MCF 10A (cell line): ENCODE measurements around the gene ATOH8. TPM values are rescaled to one million over a fixed set of nuclear protein-coding genes. Genes with fewer than 3 reads are reported as not detected.
A peak's percentile ranks its signal among the peaks of the same experiment; 100 is the strongest.

Source experiments
- BruUV-seq: library from RNA; stranded (reverse); fragments of 400-500 nt; replicated peaks from 2 replicates; lab custom pipeline; 2021; lab: Mats Ljungman, UMichigan
- CTCF ChIA-PET: fragments of 300-600 bp; sonication (Branson Sonifier 250); formaldehyde crosslinking; extraction: SDS; loops from one replicate; lab custom pipeline; 2021; ENCODE audit warnings: antibody characterized with exemption, inconsistent platforms; lab: Yijun Ruan, JAX
- POLR2A ChIA-PET: fragments of 300-600, 350-650 bp; sonication (Branson Sonifier 250); formaldehyde crosslinking; extraction: SDS; loops from one replicate; lab custom pipeline; 2020; ENCODE audit warnings: antibody characterized with exemption, inconsistent platforms; lab: Yijun Ruan, JAX
- DNase-seq: peaks from one replicate; pipeline ENCODE4 v3.0.0-alpha.2; 2018; ENCODE audit not compliant: unreplicated experiment
- H3K27ac Mint-ChIP-seq: one replicate; pipeline ENCODE4 v1.8.0; 2022; ENCODE audit warnings: mild to moderate bottlenecking, low read depth, mixed read lengths; ENCODE audit not compliant: unreplicated experiment
- H3K27me3 Mint-ChIP-seq: one replicate; pipeline ENCODE4 v1.8.0; 2022; ENCODE audit warnings: mixed read lengths; ENCODE audit not compliant: insufficient read depth, unreplicated experiment
- H3K36me3 Mint-ChIP-seq: one replicate; pipeline ENCODE4 v1.8.0; 2022; ENCODE audit warnings: mild to moderate bottlenecking, moderate library complexity, mixed read lengths; ENCODE audit not compliant: insufficient read depth, unreplicated experiment
- H3K4me1 Mint-ChIP-seq: one replicate; pipeline ENCODE4 v1.8.0; 2022; ENCODE audit warnings: mixed read lengths; ENCODE audit not compliant: insufficient read depth, unreplicated experiment
- H3K4me3 Mint-ChIP-seq: one replicate; pipeline ENCODE4 v1.8.0; 2022; ENCODE audit warnings: mild to moderate bottlenecking, moderate library complexity, mixed read lengths; ENCODE audit not compliant: unreplicated experiment
- H3K9me3 Mint-ChIP-seq: one replicate; pipeline ENCODE4 v1.8.0; 2022; ENCODE audit warnings: mixed read lengths; ENCODE audit not compliant: unreplicated experiment
- intact Hi-C: fragments of 100-400 bp; cut with micrococcal nuclease; formaldehyde crosslinking; loops from 2 replicates; pipeline ENCODE4 v1.14.1; 2022
- total RNA-seq: library from RNA; stranded (reverse); gene quantifications from 2 replicates; pipeline ENCODE4 v1.2.3, GENCODE V29; 2022
- TF ChIP-seq, protein P1 (sequence below): fragments of 200-600 bp; IDR thresholded peaks from one replicate; pipeline ENCODE4 v1.8.0; 2022; ENCODE audit warnings: antibody characterized with exemption, mild to moderate bottlenecking; ENCODE audit not compliant: unreplicated experiment

Gene ATOH8
- total RNA-seq, 1 experiment from 2014 or later, result 0.72 TPM

GRCh38 chr2:85792783-85793441 is 39.1 kb downstream of the ATOH8 start:
- peaks cover 16% of the 10 kb centered on the region for H3K4me1 Mint-ChIP-seq
- CTCF ChIA-PET, result interaction anchor here (0.6 to 1.2 kb wide), 4 partner anchors 9 to 156 kb away, joined by 3 to 4 read pairs (median 4); no protein-coding TSS in a partner anchor

GRCh38 chr2:85793584-85793983 is 39.8 kb downstream of the ATOH8 start:
- BruUV-seq, result no TSS peak

More at GRCh38 chr2:85792783-85793441, 39.1 kb downstream of the ATOH8 start:
- intact Hi-C loops, result no loop called here
- H3K9me3 Mint-ChIP-seq, result no peaks in the 10 kb centered on the region
- no peak overlapping the region for H3K27ac Mint-ChIP-seq
- POLR2A ChIA-PET, result interaction anchor here (0.7 to 1.6 kb wide), 3 partner anchors 17 to 50 kb away, joined by 3 to 8 read pairs (median 4); no protein-coding TSS in a partner anchor
- no peak overlapping the region for H3K4me3 Mint-ChIP-seq
- peaks cover 17% of the 10 kb centered on the region for H3K27me3 Mint-ChIP-seq
- BruUV-seq, result no TSS peak
- no peaks in the 10 kb centered on the region for H3K36me3 Mint-ChIP-seq
- TF ChIP-seq, protein P1, sequence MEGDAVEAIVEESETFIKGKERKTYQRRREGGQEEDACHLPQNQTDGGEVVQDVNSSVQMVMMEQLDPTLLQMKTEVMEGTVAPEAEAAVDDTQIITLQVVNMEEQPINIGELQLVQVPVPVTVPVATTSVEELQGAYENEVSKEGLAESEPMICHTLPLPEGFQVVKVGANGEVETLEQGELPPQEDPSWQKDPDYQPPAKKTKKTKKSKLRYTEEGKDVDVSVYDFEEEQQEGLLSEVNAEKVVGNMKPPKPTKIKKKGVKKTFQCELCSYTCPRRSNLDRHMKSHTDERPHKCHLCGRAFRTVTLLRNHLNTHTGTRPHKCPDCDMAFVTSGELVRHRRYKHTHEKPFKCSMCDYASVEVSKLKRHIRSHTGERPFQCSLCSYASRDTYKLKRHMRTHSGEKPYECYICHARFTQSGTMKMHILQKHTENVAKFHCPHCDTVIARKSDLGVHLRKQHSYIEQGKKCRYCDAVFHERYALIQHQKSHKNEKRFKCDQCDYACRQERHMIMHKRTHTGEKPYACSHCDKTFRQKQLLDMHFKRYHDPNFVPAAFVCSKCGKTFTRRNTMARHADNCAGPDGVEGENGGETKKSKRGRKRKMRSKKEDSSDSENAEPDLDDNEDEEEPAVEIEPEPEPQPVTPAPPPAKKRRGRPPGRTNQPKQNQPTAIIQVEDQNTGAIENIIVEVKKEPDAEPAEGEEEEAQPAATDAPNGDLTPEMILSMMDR, result no peak
- peak; percentile 71 for DNase-seq

DNA sequence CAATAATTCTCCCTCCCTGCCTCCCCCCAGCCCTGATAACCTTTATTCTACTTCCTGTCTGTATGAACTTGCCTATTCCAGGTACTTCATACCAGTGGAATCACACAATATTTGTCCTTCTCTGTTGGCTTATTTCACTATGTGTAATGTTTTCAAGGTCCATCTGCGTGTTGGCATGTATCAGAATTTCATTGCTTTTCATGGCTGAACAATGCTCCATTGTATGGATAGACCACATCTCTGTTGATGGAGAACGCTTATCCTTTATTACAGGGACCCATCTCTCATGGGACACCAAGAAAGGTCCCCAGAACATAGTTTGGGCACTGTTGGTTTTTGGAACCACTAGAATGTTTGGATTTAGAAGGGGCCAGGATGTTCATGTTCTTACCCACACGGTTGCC is 40.2 kb downstream of the ATOH8 start:
- Mint-ChIP-seq H3K27me3 (peaks cover 12% of the 10 kb centered on the region), H3K4me1 (peaks cover 16% of the 10 kb centered on the region), H3K36me3 (no peaks in the 10 kb centered on the region), H3K27ac (no peak overlapping the region), H3K4me3 (no peak overlapping the region), H3K9me3 (no peaks in the 10 kb centered on the region)
- no peak for DNase-seq
- no TSS peak for BruUV-seq
- intact Hi-C loops, result no loop called here
- POLR2A ChIA-PET, result no interaction called here
- CTCF ChIA-PET, result interaction anchor here (0.6 to 1.3 kb wide), 3 partner anchors 21 to 65 kb away, joined by 3 read pairs; no protein-coding TSS in a partner anchor
- TF ChIP-seq, protein P1, result no peak

More at GRCh38 chr2:85793584-85793983, 39.8 kb downstream of the ATOH8 start:
- ChIA-PET CTCF (interaction anchor here (0.9 to 1.3 kb wide), 2 partner anchors 65 to 157 kb away, joined by 3 to 4 read pairs; no protein-coding TSS in a partner anchor), POLR2A (interaction anchor here (1.0 to 1.6 kb wide), 2 partner anchors 18 to 22 kb away, joined by 4 to 8 read pairs; no protein-coding TSS in a partner anchor)
- Mint-ChIP-seq H3K4me3 (no peak overlapping the region), H3K4me1 (peaks cover 16% of the 10 kb centered on the region), H3K9me3 (no peaks in the 10 kb centered on the region), H3K27me3 (peaks cover 17% of the 10 kb centered on the region), H3K36me3 (no peaks in the 10 kb centered on the region), H3K27ac (no peak overlapping the region)
- TF ChIP-seq, protein P1, result no peak
- DNase-seq, result no peak
- intact Hi-C loops, result no loop called here

DNA sequence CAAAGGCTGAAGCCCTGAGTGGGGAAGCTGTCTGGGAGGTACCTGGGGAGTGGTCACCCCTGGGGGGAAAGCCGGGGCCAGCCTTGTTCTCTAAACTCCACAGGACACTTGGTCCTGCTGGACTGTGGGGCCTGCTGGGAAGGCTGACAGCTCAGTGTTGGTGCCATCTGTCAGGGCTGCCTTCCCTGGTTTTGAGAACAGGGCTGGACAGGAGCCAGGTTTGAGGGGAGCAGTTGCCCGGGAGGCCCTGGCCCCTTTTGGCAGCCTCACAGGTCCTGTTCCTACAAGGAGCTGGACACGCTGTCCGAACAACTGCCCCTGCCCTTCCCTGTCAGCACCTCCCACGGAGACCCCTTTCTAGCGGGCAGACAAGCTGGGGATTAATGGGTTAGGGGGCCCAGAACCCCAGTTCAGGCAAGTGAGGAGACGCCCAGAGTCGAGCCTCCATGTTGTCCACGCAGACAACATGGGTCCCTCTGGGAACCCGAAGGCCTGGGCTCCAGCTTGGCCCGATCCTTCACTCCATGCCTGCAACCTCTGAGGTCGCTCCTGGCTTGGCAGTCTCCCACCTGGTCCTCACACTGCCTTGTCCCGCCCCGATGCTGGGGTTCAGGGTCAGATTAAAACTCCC is 40.8 kb downstream of the ATOH8 start:
- no peak overlapping the region for H3K27ac Mint-ChIP-seq
- BruUV-seq, result no TSS peak
- TF ChIP-seq, protein P1, result no peak
- H3K4me1 Mint-ChIP-seq, result peaks cover 19% of the 10 kb centered on the region
- intact Hi-C loops, result no loop called here
- no peak for DNase-seq
- H3K27me3 Mint-ChIP-seq, result peaks cover 7% of the 10 kb centered on the region
- H3K36me3 Mint-ChIP-seq, result no peaks in the 10 kb centered on the region
- H3K9me3 Mint-ChIP-seq, result no peaks in the 10 kb centered on the region
- H3K4me3 Mint-ChIP-seq, result no peak overlapping the region
- POLR2A ChIA-PET, result interaction anchor here (0.8 to 1.6 kb wide), 2 partner anchors 23 to 66 kb away, joined by 4 read pairs; no protein-coding TSS in a partner anchor
- CTCF ChIA-PET, result interaction anchor here (0.6 to 1.3 kb wide), 3 partner anchors 22 to 66 kb away, joined by 3 read pairs; no protein-coding TSS in a partner anchor
